Activated CD8-positive, alpha-beta T cell treated with anti-CD3 and anti-CD28 coated beads for 36 hours (primary cell): ENCODE measurements around the gene PLEKHM3. TPM values are rescaled to one million over a fixed set of nuclear protein-coding genes. Genes with fewer than 3 reads are reported as not detected.

Source experiments
- ATAC-seq: fragments of 200-7000 bp; cut with Tn5 transposase; one replicate; pipeline ENCODE4 v1.10.0; 2021; ENCODE audit warnings: mild to moderate bottlenecking, moderate library complexity
- CTCF ChIA-PET: fragments of 350-600 bp; sonication (Branson Sonifier 250); formaldehyde crosslinking; loops from one replicate; lab custom pipeline; 2021; ENCODE audit warnings: antibody characterized with exemption; lab: Charles Lee
- POLR2A ChIA-PET: fragments of 350-600 bp; sonication (Branson Sonifier 250); formaldehyde crosslinking; loops from one replicate; lab custom pipeline; 2021; ENCODE audit warnings: antibody characterized with exemption; lab: Charles Lee
- DNase-seq: peaks from one replicate; pipeline ENCODE4 v3.0.0-alpha.2; 2020
- H3K27ac Mint-ChIP-seq: one replicate; pipeline ENCODE4 v1.8.0; 2021; ENCODE audit warnings: mild to moderate bottlenecking, mixed read lengths
- H3K27me3 Mint-ChIP-seq: one replicate; pipeline ENCODE4 v1.8.0; 2021; ENCODE audit warnings: mixed read lengths
- H3K36me3 Mint-ChIP-seq: one replicate; pipeline ENCODE4 v1.8.0; 2021; ENCODE audit warnings: low read depth, mixed read lengths
- H3K4me1 Mint-ChIP-seq: one replicate; pipeline ENCODE4 v1.8.0; 2021; ENCODE audit warnings: low read depth, mixed read lengths
- H3K4me3 Mint-ChIP-seq: one replicate; pipeline ENCODE4 v1.8.0; 2021; ENCODE audit warnings: mild to moderate bottlenecking, moderate library complexity, mixed read lengths
- H3K9me3 Mint-ChIP-seq: one replicate; pipeline ENCODE4 v1.8.0; 2021; ENCODE audit warnings: mixed read lengths
- intact Hi-C: fragments of 100-400 bp; cut with micrococcal nuclease; formaldehyde crosslinking; loops from one replicate; pipeline ENCODE4 v1.10.0; 2022
- total RNA-seq, 2 experiments: library from RNA; stranded (reverse); gene quantifications; one replicate each; pipeline ENCODE4 v1.2.3, GENCODE V29; 2021
- TF ChIP-seq, protein P1 (sequence below): fragments of 200-600 bp; IDR thresholded peaks from one replicate; pipeline ENCODE4 v1.8.0; 2022; ENCODE audit warnings: antibody characterized with exemption, mild to moderate bottlenecking

PLEKHM3 gene
- total RNA-seq, 2 experiments from 2014 or later: 4.5 to 4.7 TPM

DNA sequence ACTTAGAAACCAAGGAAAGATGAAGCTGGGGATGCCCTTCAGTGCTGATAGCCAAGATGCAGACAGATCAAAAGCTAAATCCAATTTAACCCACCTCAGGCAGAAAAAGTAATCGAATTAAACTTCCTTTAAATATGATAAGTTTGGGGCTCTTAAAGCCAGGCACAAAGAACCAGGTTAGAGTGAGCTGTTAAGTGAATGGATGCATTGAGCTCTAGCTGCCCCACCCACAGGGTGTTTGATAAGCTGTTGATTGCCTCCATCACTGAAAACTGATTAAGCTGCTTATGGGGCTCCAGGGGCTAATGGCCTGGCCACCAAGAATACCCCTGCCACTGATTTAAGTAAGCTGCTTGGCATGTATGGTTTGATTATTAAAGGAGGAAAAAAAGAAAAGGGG is 119.8 kb downstream of the PLEKHM3 start:
- TF ChIP-seq, protein P1, sequence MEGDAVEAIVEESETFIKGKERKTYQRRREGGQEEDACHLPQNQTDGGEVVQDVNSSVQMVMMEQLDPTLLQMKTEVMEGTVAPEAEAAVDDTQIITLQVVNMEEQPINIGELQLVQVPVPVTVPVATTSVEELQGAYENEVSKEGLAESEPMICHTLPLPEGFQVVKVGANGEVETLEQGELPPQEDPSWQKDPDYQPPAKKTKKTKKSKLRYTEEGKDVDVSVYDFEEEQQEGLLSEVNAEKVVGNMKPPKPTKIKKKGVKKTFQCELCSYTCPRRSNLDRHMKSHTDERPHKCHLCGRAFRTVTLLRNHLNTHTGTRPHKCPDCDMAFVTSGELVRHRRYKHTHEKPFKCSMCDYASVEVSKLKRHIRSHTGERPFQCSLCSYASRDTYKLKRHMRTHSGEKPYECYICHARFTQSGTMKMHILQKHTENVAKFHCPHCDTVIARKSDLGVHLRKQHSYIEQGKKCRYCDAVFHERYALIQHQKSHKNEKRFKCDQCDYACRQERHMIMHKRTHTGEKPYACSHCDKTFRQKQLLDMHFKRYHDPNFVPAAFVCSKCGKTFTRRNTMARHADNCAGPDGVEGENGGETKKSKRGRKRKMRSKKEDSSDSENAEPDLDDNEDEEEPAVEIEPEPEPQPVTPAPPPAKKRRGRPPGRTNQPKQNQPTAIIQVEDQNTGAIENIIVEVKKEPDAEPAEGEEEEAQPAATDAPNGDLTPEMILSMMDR: no peak
- no peaks in the 10 kb centered on the region for H3K36me3 Mint-ChIP-seq
- H3K27ac Mint-ChIP-seq: no peak overlapping the region
- H3K4me1 Mint-ChIP-seq: peaks cover 3% of the 10 kb centered on the region
- ATAC-seq: no peak
- POLR2A ChIA-PET: no interaction called here
- H3K4me3 Mint-ChIP-seq: no peak overlapping the region
- CTCF ChIA-PET: interaction anchor here (1.0 kb wide), 1 partner anchor 156 kb away, joined by 3 read pairs; no protein-coding TSS in a partner anchor
- DNase-seq: no peak
- H3K9me3 Mint-ChIP-seq: no peaks in the 10 kb centered on the region
- intact Hi-C loops: no loop called here
- no peaks in the 10 kb centered on the region for H3K27me3 Mint-ChIP-seq

DNA sequence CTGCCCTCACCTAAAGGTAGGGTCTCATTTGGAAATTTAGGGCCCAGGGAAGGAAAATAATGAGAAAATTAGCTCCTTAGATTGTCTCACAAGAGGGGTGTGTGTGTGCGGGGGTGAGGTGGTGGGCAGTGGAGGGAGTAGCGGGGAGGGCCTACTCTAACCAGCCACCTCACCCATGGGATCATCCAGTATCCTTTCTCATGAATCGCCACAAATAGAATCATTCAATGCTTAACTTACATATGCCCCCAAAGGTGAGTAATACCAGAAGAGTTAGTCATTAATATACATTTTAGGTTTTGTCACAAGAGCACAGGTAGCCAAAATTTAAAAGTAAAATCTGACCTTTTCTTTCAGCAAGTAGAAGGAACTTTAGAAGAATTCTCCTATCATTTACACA is 122.1 kb downstream of the PLEKHM3 start:
- DNase-seq (no peak), ATAC-seq (no peak)
- Mint-ChIP-seq H3K27me3 (no peaks in the 10 kb centered on the region), H3K9me3 (no peaks in the 10 kb centered on the region), H3K36me3 (no peaks in the 10 kb centered on the region), H3K27ac (no peak overlapping the region), H3K4me3 (no peak overlapping the region), H3K4me1 (peaks cover 3% of the 10 kb centered on the region)
- intact Hi-C loops: no loop called here
- TF ChIP-seq, protein P1: no peak
- CTCF ChIA-PET: no interaction called here
- POLR2A ChIA-PET: no interaction called here

DNA sequence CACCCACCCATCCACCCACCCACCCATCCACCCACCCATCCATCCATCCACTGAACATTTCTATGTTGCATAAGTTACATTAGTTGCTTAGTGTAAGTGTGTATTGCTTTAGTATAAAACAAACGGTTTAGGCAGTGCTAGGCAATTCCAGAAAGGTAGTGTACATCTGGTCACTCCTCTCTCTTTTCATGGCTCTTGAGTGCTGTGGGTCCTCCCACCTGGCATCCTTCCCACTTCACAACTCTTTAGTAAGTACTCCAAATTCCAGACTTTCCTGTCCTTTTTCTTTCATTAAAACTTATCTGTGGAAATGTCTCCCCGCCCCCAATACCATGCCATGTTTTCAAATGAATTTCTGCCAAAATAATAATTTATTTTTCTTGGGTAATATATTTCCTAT is 122.5 kb downstream of the PLEKHM3 start:
- no peaks in the 10 kb centered on the region for H3K36me3 Mint-ChIP-seq
- ATAC-seq: no peak
- ChIA-PET CTCF (no interaction called here), POLR2A (no interaction called here)
- no peaks in the 10 kb centered on the region for H3K27me3 Mint-ChIP-seq
- no peak overlapping the region for H3K27ac Mint-ChIP-seq
- DNase-seq: no peak
- H3K4me1 Mint-ChIP-seq: peaks cover 3% of the 10 kb centered on the region
- no peak overlapping the region for H3K4me3 Mint-ChIP-seq
- intact Hi-C loops: no loop called here
- TF ChIP-seq, protein P1: no peak
- H3K9me3 Mint-ChIP-seq: no peaks in the 10 kb centered on the region

DNA sequence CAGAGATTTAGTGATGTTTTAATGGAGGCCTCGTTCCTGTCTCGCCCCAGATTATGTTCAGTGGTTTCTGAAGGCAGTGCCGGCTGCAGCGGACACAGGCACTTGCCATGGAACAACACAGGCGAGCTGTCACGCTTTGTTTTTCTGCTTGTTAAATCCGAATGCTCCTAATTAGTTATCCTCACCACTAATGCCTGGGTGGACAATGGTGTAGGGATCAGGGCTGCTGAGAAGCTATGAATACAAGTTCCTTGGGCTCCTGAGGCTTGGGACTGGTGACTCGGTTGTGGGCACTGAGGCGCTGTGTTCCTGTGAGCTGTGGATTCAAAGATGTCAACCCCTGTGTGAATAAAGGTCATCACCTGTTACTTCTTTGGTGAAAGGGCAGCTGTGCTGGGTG is 123.5 kb downstream of the PLEKHM3 start:
- TF ChIP-seq, protein P1: no peak
- Mint-ChIP-seq H3K9me3 (no peaks in the 10 kb centered on the region), H3K4me3 (no peak overlapping the region), H3K27ac (no peak overlapping the region), H3K4me1 (peaks cover 3% of the 10 kb centered on the region), H3K36me3 (no peaks in the 10 kb centered on the region), H3K27me3 (no peaks in the 10 kb centered on the region)
- CTCF ChIA-PET: no interaction called here
- DNase-seq: no peak
- no peak for ATAC-seq
- POLR2A ChIA-PET: no interaction called here
- intact Hi-C loops: no loop called here

DNA sequence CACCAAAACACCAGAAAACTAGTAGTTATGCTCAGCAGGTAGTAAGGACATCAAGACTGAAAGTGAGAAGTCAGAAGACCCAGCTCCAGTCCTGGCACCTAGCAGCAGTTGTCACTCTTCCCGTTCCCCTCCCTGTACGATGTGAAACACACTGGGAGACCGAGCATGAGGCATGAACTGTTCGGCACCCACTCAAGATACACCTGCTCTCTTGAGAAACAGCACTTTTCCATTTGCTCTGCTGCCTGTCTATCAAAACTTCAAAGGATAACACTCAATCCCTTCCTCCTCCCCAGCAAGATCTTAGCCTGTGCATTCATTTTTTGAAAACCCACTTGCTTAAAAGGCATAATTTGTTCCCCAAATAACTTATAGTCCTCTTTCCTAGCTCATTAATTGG is 123.9 kb downstream of the PLEKHM3 start:
- Mint-ChIP-seq H3K9me3 (no peaks in the 10 kb centered on the region), H3K27me3 (no peaks in the 10 kb centered on the region), H3K4me3 (no peak overlapping the region), H3K4me1 (peaks cover 3% of the 10 kb centered on the region), H3K27ac (no peak overlapping the region), H3K36me3 (no peaks in the 10 kb centered on the region)
- CTCF ChIA-PET: no interaction called here
- POLR2A ChIA-PET: no interaction called here
- ATAC-seq: no peak
- DNase-seq: no peak
- TF ChIP-seq, protein P1: no peak
- intact Hi-C loops: no loop called here
